ENCODE data around the gene GALNT10. TPM values are rescaled to one million over a fixed set of nuclear protein-coding genes. Genes with fewer than 3 reads are reported as not detected.

The GALNT10 gene
- total RNA-seq, 1 donor from 2014 or later, result 39.8 TPM

- DNase-seq (ENCODE audit: low read depth, low spot score), result no peak
- Mint-ChIP-seq H3K27ac (ENCODE audit: unreplicated experiment) (no peak overlapping the region), H3K36me3 (ENCODE audit: low read depth) (peaks cover 19% of the 10 kb centered on the region), H3K27me3 (ENCODE audit: low read depth) (no peaks in the 10 kb centered on the region), H3K4me1 (peaks cover 7% of the 10 kb centered on the region), H3K4me3 (no peak overlapping the region), H3K9me3 (no peaks in the 10 kb centered on the region)
- TF ChIP-seq, protein P1, sequence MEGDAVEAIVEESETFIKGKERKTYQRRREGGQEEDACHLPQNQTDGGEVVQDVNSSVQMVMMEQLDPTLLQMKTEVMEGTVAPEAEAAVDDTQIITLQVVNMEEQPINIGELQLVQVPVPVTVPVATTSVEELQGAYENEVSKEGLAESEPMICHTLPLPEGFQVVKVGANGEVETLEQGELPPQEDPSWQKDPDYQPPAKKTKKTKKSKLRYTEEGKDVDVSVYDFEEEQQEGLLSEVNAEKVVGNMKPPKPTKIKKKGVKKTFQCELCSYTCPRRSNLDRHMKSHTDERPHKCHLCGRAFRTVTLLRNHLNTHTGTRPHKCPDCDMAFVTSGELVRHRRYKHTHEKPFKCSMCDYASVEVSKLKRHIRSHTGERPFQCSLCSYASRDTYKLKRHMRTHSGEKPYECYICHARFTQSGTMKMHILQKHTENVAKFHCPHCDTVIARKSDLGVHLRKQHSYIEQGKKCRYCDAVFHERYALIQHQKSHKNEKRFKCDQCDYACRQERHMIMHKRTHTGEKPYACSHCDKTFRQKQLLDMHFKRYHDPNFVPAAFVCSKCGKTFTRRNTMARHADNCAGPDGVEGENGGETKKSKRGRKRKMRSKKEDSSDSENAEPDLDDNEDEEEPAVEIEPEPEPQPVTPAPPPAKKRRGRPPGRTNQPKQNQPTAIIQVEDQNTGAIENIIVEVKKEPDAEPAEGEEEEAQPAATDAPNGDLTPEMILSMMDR (conservative IDR thresholded peaks at IDR 0.05), result no peak
Measured at GRCh38 chr5:154390096-154390495, 199.6 kb downstream of the GALNT10 start.

GRCh38 chr5:154390746-154391359 lies 200.3 kb downstream of the GALNT10 start:
- Mint-ChIP-seq H3K27me3 (ENCODE audit: low read depth) (no peaks in the 10 kb centered on the region), H3K4me3 (no peak overlapping the region), H3K27ac (ENCODE audit: unreplicated experiment) (no peak overlapping the region), H3K36me3 (ENCODE audit: low read depth) (peaks cover 18% of the 10 kb centered on the region), H3K4me1 (peaks cover 14% of the 10 kb centered on the region), H3K9me3 (no peaks in the 10 kb centered on the region)
- no peak for DNase-seq (ENCODE audit: low read depth, low spot score)
- TF ChIP-seq, protein P1 (conservative IDR thresholded peaks at IDR 0.05), result no peak

DNA sequence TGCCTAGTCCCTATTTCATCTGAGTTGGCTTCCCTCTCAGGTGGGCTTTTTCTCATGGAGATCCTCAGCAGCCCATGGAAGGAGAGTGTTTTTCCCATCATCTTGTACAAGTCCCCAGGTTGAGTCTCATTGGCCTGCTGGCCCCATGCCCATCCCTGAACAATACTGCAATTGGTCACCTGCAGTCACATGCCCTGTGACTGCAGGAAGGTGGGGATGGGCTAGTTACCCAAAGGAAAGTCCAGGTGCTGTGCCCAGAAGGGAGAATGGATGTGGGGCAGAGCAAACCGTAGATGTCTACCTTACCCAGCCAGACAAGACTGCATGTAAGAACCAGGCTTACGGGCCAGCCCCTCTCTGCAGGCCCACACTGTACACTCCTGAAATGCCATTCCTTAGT lies 201.3 kb downstream of the GALNT10 start:
- no peak overlapping the region for H3K4me3 Mint-ChIP-seq
- peaks cover 17% of the 10 kb centered on the region for H3K36me3 Mint-ChIP-seq (ENCODE audit: low read depth)
- DNase-seq (ENCODE audit: low read depth, low spot score), result no peak
- TF ChIP-seq, protein P1 (conservative IDR thresholded peaks at IDR 0.05), result no peak
- H3K4me1 Mint-ChIP-seq, result peaks cover 18% of the 10 kb centered on the region
- H3K27me3 Mint-ChIP-seq (ENCODE audit: low read depth), result no peaks in the 10 kb centered on the region
- H3K9me3 Mint-ChIP-seq, result no peaks in the 10 kb centered on the region
- H3K27ac Mint-ChIP-seq (ENCODE audit: unreplicated experiment), result peak overlapping the region; percentile 57

- Mint-ChIP-seq H3K27me3 (ENCODE audit: low read depth) (no peaks in the 10 kb centered on the region), H3K36me3 (ENCODE audit: low read depth) (peaks cover 18% of the 10 kb centered on the region), H3K9me3 (no peaks in the 10 kb centered on the region), H3K4me1 (peaks cover 23% of the 10 kb centered on the region), H3K4me3 (no peak overlapping the region), H3K27ac (ENCODE audit: unreplicated experiment) (no peak overlapping the region)
- DNase-seq (ENCODE audit: low read depth, low spot score), result no peak
- TF ChIP-seq, protein P1 (conservative IDR thresholded peaks at IDR 0.05), result no peak
Measured at GRCh38 chr5:154393850-154394249, 203.3 kb downstream of the GALNT10 start.

DNA sequence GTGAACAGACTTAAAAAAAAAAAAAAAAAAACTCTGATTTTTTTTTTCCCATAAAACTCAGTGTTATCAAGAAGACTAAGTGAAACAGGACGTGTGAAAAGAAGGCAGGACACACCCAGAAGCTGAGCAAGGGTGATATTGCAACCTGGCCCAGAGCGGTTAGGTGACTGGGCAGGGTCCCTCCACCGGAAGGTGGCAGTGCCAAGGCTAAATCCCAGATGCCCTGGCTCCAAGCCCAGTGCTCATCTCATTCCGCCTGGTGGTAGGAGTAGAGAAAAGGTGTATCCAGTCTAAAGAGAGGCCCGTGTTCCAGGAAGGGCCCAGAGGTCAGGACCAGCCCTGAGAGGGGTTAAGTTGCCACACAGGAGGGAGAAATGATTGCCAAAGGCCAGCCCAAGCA lies 203.8 kb downstream of the GALNT10 start:
- no peaks in the 10 kb centered on the region for H3K27me3 Mint-ChIP-seq (ENCODE audit: low read depth)
- H3K27ac Mint-ChIP-seq (ENCODE audit: unreplicated experiment), result no peak overlapping the region
- no peaks in the 10 kb centered on the region for H3K9me3 Mint-ChIP-seq
- H3K36me3 Mint-ChIP-seq (ENCODE audit: low read depth), result peaks cover 20% of the 10 kb centered on the region
- TF ChIP-seq, protein P1 (conservative IDR thresholded peaks at IDR 0.05), result no peak
- no peak for DNase-seq (ENCODE audit: low read depth, low spot score)
- H3K4me3 Mint-ChIP-seq, result no peak overlapping the region
- H3K4me1 Mint-ChIP-seq, result peaks cover 23% of the 10 kb centered on the region

All from neural crest cell (in vitro differentiated cells).